WTC11 (cell line): ENCODE measurements around the gene GGCT.

Experiments
- GABPB1 ChIP-seq: sonication (generic); formaldehyde crosslinking; IDR thresholded peaks from 2 replicates; pipeline ENCODE4 v1.8.1; 2023; ENCODE audit warnings: mild to moderate bottlenecking, missing genetic modification reagents
- TF ChIP-seq, protein P1 (sequence below): fragments of 200-600 bp; IDR thresholded peaks from 2 replicates; pipeline ENCODE4 v1.8.0; 2022; ENCODE audit warnings: antibody characterized with exemption

DNA sequence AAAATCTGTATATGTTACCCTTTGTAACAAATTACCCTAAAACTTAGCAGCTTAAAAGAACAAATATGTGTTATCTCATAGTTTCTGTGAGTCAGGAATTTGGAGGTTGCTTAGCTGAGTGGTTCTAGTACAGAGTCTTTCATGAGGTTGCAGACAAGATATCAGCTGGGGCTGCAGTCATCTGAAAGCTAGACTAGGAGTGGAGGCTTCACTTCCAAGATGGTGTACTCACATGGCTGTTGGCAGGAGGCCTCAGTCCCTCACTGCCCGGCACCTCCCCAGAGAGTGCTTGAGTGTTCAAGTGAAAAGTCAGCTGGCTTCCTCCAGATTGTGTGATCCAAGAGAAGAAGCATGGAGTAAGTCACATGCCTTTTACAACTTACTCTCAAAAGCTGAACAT, 16.9 kb upstream of the GGCT start:
- no peak for TF ChIP-seq GABPB1
- TF ChIP-seq, protein P1, sequence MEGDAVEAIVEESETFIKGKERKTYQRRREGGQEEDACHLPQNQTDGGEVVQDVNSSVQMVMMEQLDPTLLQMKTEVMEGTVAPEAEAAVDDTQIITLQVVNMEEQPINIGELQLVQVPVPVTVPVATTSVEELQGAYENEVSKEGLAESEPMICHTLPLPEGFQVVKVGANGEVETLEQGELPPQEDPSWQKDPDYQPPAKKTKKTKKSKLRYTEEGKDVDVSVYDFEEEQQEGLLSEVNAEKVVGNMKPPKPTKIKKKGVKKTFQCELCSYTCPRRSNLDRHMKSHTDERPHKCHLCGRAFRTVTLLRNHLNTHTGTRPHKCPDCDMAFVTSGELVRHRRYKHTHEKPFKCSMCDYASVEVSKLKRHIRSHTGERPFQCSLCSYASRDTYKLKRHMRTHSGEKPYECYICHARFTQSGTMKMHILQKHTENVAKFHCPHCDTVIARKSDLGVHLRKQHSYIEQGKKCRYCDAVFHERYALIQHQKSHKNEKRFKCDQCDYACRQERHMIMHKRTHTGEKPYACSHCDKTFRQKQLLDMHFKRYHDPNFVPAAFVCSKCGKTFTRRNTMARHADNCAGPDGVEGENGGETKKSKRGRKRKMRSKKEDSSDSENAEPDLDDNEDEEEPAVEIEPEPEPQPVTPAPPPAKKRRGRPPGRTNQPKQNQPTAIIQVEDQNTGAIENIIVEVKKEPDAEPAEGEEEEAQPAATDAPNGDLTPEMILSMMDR: no peak
